Vagina (tissue), 2 donors: Measurements from ENCODE around the gene PRX.
A peak's percentile ranks its signal among the peaks of the same experiment; 100 is the strongest.

Experiments
- CTCF ChIP-seq, 3 experiments: fragments of 450-650 bp in 2 of 3; fragments of 200-600 bp in 1 of 3; sonication (generic) in 1 of 3; IDR thresholded peaks; one replicate each; pipeline ENCODE4 v1.5.1; 2017 to 2019; ENCODE audit warnings: antibody characterized with exemption in 3 of 3, mild to moderate bottlenecking in 2 of 3, moderate library complexity in 2 of 3
- POLR2A ChIP-seq, 2 donors: fragments of 450-650 bp; IDR thresholded peaks; one replicate each; pipeline ENCODE4 v1.6.1; 2017; ENCODE audit warnings: antibody characterized with exemption in 2 of 2, mild to moderate bottlenecking in 2 of 2, moderate library complexity in 2 of 2
- POLR2AphosphoS5 ChIP-seq, 2 donors: sonication (generic); formaldehyde crosslinking; IDR thresholded peaks; one replicate each; pipeline ENCODE4 v1.9.0; 2017; ENCODE audit warnings: antibody characterized with exemption in 2 of 2, mild to moderate bottlenecking in 2 of 2, low read depth in 1 of 2; ENCODE audit not compliant: insufficient read depth in 1 of 2

GRCh38 chr19:40416918-40417642, 3.9 kb upstream of the PRX start:
- no peak for TF ChIP-seq CTCF (IDR thresholded peaks at IDR 0.05)
- TF ChIP-seq POLR2A (IDR thresholded peaks at IDR 0.05) = peak in 1 of 2 donors; percentile 15
- peak; percentile 44 to 57 for TF ChIP-seq POLR2AphosphoS5 (IDR thresholded peaks at IDR 0.05; ENCODE audit: insufficient read depth in 1 of 2, low read depth in 1 of 2)
